Measurements from ENCODE around the gene RGS3. TPM values are rescaled to one million over a fixed set of nuclear protein-coding genes. Genes with fewer than 3 reads are reported as not detected.

The RGS3 gene
- total RNA-seq, 1 experiment from 2014 or later, result 39.4 TPM

DNA sequence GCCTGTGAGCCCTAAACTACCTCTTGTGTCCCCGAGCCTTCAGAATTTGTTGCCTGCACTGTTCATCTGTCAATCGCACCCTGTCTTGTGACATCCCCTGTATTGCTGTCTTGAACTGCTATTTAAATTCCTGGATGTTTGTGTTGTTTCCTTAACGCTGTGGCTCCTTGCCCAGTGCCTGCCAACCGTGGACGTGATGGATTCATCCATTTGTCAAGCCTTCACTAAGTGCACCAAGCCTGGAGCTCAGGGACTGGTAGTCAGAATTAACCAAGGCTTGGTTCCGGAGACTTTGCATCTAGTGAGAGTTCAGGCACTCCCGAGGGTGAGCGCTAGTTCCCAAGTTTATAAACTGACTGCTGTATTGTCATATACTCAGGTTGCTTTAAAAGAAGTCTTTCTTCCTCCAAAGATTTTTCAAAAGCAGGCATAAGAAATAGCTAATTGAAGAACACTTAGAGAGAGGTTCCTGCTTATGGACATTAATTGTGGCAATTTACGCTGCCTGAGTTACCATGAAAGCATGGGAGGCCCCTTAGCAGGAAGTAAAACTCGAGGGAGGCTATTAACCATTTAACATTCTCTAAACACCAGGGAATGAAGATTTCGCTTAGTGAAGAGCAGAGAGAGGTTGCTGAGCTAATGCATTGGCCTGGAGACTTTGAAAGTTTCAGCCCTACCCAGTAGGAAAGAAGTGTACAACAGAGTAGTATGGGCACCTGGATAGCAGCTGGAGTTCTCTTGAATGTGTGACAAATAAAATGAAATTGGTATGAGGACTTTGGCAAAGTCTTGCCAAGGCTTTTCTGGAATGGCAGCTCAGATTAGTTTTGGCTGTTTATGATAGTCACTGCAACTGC is 29.0 kb downstream of the RGS3 start:
- CTCF ChIA-PET, result interaction anchor here (1.6 kb wide), 1 partner anchor 99 kb away, joined by 4 read pairs; no protein-coding TSS in a partner anchor
- Histone ChIP-seq H3K9me2 (ENCODE audit: insufficient read depth) (no peaks in the 10 kb centered on the region), H3K4me2 (ENCODE audit: low read length) (no peak overlapping the region), H3K36me3 (ENCODE audit: control insufficient read depth in 1 of 2, insufficient read depth in 2 of 2, low read length in 2 of 2) (peaks cover 20 to 21% of the 10 kb centered on the region in 2 experiments), H3K9ac (ENCODE audit: low read length) (no peak overlapping the region), H3K79me2 (ENCODE audit: insufficient read depth, low read length) (no peaks in the 10 kb centered on the region), H3K4me1 (ENCODE audit: control insufficient read depth in 1 of 2, insufficient read depth in 2 of 2, low read length in 2 of 2) (no peaks in the 10 kb centered on the region), H4K20me1 (ENCODE audit: insufficient read depth) (no peaks in the 10 kb centered on the region), H3K27ac (ENCODE audit: low read depth, low read length) (no peak overlapping the region), H2AFZ (ENCODE audit: low read depth, low read length, poor library complexity, severe bottlenecking) (no peak overlapping the region), H3K27me3 (ENCODE audit: insufficient read depth, low read length) (no peaks in the 10 kb centered on the region), H3K9me3 (ENCODE audit: control insufficient read depth in 1 of 2, insufficient read depth in 1 of 2, low read depth in 1 of 2, low read length in 2 of 2) (no peaks in the 10 kb centered on the region), H3K4me3 (replicated peaks in 1 of 2; ENCODE audit: low read depth in 1 of 2, low read length in 2 of 2) (no peak overlapping the region)
- BruUV-seq (replicated peaks), result no TSS peak
- POLR2A ChIA-PET, result no interaction called here
- intact Hi-C loops (cut with micrococcal nuclease), result no loop called here
- TF ChIP-seq, protein P1, sequence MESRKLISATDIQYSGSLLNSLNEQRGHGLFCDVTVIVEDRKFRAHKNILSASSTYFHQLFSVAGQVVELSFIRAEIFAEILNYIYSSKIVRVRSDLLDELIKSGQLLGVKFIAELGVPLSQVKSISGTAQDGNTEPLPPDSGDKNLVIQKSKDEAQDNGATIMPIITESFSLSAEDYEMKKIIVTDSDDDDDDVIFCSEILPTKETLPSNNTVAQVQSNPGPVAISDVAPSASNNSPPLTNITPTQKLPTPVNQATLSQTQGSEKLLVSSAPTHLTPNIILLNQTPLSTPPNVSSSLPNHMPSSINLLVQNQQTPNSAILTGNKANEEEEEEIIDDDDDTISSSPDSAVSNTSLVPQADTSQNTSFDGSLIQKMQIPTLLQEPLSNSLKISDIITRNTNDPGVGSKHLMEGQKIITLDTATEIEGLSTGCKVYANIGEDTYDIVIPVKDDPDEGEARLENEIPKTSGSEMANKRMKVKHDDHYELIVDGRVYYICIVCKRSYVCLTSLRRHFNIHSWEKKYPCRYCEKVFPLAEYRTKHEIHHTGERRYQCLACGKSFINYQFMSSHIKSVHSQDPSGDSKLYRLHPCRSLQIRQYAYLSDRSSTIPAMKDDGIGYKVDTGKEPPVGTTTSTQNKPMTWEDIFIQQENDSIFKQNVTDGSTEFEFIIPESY (IDR thresholded peaks at IDR 0.05; ENCODE audit: extremely low read depth, insufficient replicate concordance, low read length), result no peak
- TF ChIP-seq POLR2A (IDR thresholded peaks at IDR 0.05; ENCODE audit: borderline replicate concordance, extremely low read depth, insufficient read depth, insufficient read length) (no peak), YY1 (IDR thresholded peaks at IDR 0.05; ENCODE audit: extremely low read depth, insufficient replicate concordance, low read depth, low read length) (no peak), POLR2AphosphoS5 (IDR thresholded peaks at IDR 0.05; ENCODE audit: low read depth, low read length) (no peak), SRF (IDR thresholded peaks at IDR 0.05; ENCODE audit: low read depth) (no peak), FOSL1 (IDR thresholded peaks at IDR 0.05; ENCODE audit: low read depth) (no peak), SIN3A (IDR thresholded peaks at IDR 0.05; ENCODE audit: low read depth) (no peak), EZH2phosphoT487 (IDR thresholded peaks at IDR 0.05; ENCODE audit: borderline replicate concordance) (no peak), SP1 (IDR thresholded peaks at IDR 0.05; ENCODE audit: low read depth) (no peak), RAD21 (IDR thresholded peaks at IDR 0.05; ENCODE audit: low read depth) (no peak), EZH2 (IDR thresholded peaks at IDR 0.05) (no peak), CEBPB (IDR thresholded peaks at IDR 0.05; ENCODE audit: low read depth) (no peak), JUND (IDR thresholded peaks at IDR 0.05) (no peak), CBX3 (IDR thresholded peaks at IDR 0.05; ENCODE audit: low read depth) (no peak), TCF7L2 (IDR thresholded peaks at IDR 0.05; ENCODE audit: borderline replicate concordance, extremely low read depth, insufficient read depth, insufficient read length) (no peak), ELF1 (IDR thresholded peaks at IDR 0.05; ENCODE audit: borderline replicate concordance, low read depth) (no peak)
- TF ChIP-seq, protein P2, sequence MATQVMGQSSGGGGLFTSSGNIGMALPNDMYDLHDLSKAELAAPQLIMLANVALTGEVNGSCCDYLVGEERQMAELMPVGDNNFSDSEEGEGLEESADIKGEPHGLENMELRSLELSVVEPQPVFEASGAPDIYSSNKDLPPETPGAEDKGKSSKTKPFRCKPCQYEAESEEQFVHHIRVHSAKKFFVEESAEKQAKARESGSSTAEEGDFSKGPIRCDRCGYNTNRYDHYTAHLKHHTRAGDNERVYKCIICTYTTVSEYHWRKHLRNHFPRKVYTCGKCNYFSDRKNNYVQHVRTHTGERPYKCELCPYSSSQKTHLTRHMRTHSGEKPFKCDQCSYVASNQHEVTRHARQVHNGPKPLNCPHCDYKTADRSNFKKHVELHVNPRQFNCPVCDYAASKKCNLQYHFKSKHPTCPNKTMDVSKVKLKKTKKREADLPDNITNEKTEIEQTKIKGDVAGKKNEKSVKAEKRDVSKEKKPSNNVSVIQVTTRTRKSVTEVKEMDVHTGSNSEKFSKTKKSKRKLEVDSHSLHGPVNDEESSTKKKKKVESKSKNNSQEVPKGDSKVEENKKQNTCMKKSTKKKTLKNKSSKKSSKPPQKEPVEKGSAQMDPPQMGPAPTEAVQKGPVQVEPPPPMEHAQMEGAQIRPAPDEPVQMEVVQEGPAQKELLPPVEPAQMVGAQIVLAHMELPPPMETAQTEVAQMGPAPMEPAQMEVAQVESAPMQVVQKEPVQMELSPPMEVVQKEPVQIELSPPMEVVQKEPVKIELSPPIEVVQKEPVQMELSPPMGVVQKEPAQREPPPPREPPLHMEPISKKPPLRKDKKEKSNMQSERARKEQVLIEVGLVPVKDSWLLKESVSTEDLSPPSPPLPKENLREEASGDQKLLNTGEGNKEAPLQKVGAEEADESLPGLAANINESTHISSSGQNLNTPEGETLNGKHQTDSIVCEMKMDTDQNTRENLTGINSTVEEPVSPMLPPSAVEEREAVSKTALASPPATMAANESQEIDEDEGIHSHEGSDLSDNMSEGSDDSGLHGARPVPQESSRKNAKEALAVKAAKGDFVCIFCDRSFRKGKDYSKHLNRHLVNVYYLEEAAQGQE (IDR thresholded peaks at IDR 0.05; ENCODE audit: low read depth), result no peak
- TF ChIP-seq, protein P3, sequence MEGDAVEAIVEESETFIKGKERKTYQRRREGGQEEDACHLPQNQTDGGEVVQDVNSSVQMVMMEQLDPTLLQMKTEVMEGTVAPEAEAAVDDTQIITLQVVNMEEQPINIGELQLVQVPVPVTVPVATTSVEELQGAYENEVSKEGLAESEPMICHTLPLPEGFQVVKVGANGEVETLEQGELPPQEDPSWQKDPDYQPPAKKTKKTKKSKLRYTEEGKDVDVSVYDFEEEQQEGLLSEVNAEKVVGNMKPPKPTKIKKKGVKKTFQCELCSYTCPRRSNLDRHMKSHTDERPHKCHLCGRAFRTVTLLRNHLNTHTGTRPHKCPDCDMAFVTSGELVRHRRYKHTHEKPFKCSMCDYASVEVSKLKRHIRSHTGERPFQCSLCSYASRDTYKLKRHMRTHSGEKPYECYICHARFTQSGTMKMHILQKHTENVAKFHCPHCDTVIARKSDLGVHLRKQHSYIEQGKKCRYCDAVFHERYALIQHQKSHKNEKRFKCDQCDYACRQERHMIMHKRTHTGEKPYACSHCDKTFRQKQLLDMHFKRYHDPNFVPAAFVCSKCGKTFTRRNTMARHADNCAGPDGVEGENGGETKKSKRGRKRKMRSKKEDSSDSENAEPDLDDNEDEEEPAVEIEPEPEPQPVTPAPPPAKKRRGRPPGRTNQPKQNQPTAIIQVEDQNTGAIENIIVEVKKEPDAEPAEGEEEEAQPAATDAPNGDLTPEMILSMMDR (IDR thresholded peaks at IDR 0.05 in 2 of 3, conservative IDR thresholded peaks at IDR 0.05 in 1 of 3; ENCODE audit: borderline replicate concordance in 1 of 3, insufficient read depth in 1 of 3, low read depth in 2 of 3, low read length in 2 of 3), result no peak
- TF ChIP-seq, protein P4, sequence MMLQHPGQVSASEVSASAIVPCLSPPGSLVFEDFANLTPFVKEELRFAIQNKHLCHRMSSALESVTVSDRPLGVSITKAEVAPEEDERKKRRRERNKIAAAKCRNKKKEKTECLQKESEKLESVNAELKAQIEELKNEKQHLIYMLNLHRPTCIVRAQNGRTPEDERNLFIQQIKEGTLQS (IDR thresholded peaks at IDR 0.05), result no peak
- no peak for DNase-seq (ENCODE audit: low read depth, low spot score)
- ATAC-seq, result no peak
- RAD21 ChIA-PET (ENCODE audit: low non-redundant PET in 1 of 2, low total read pairs in 2 of 2, uncharacterized antibody in 2 of 2, unreplicated experiment in 2 of 2), result no interaction called here
